ENCODE results near the gene HOXA11. TPM values are rescaled to one million over a fixed set of nuclear protein-coding genes. Genes with fewer than 3 reads are reported as not detected.

Gene HOXA11
- total and polyA plus RNA-seq, 2 of the 4 experiments (the other 2 are of a cell fraction): 0.05 TPM; not detected in 1

- H3K27ac ChIP-seq (ENCODE audit: insufficient read depth, low read length): no peak overlapping the region
- no peaks in the 10 kb centered on the region for H3K36me3 ChIP-seq (ENCODE audit: control insufficient read depth, insufficient read depth, low read length)
- H3K4me1 ChIP-seq (ENCODE audit: control insufficient read depth, insufficient read depth, low read length): no peaks in the 10 kb centered on the region
- intact Hi-C loops (cut with micrococcal nuclease) (no loop called here), dilution Hi-C loops (cut with HindIII; ENCODE audit: low sequenced_read_pairs, unreplicated experiment) (no loop called here), in situ Hi-C loops (cut with MboI; ENCODE audit: low sequenced_read_pairs) (no loop called here)
- no peak overlapping the region for H2AK9ac ChIP-seq (replicated peaks; ENCODE audit: low read depth, low read length, poor library complexity)
- no peaks in the 10 kb centered on the region for H3K9me1 ChIP-seq (ENCODE audit: insufficient read depth, low read length)
- no peak overlapping the region for H3K23ac ChIP-seq (ENCODE audit: low read depth, low read length)
- H4K5ac ChIP-seq (ENCODE audit: low read depth, low read length): no peak overlapping the region
- no CpG with 5 or more reads among the region's 8 CpGs for WGBS, 2 experiments (ENCODE audit: extremely low coverage in 2 of 2, insufficient read length in 1 of 2)
- no peak overlapping the region for H2AFZ ChIP-seq (replicated peaks; ENCODE audit: low read length, poor library complexity)
- TF ChIP-seq MXI1 (IDR thresholded peaks at IDR 0.05; ENCODE audit: borderline replicate concordance, low read depth, low read length): no peak
- no peak for TF ChIP-seq MAZ (IDR thresholded peaks at IDR 0.05; ENCODE audit: borderline replicate concordance, low read depth, low read length)
- TF ChIP-seq NFE2L2 (IDR thresholded peaks at IDR 0.05; ENCODE audit: low read depth, low read length): no peak
- TF ChIP-seq POLR2A (IDR thresholded peaks at IDR 0.05; ENCODE audit: low read depth, low read length): no peak
- TF ChIP-seq CEBPB (IDR thresholded peaks at IDR 0.05; ENCODE audit: low read depth, low read length): no peak
- no peak for TF ChIP-seq MAFK (IDR thresholded peaks at IDR 0.05; ENCODE audit: low read depth, low read length)
- TF ChIP-seq CTCF (conservative IDR thresholded peaks at IDR 0.05; ENCODE audit: low read depth, low read length): no peak
- TF ChIP-seq CHD1 (IDR thresholded peaks at IDR 0.05; ENCODE audit: low read depth, low read length): no peak
- no peak for TF ChIP-seq RFX5 (IDR thresholded peaks at IDR 0.05; ENCODE audit: low read depth, low read length)
- no peak for TF ChIP-seq SMC3 (IDR thresholded peaks at IDR 0.05; ENCODE audit: low read depth, low read length)
- TF ChIP-seq ELK1 (IDR thresholded peaks at IDR 0.05; ENCODE audit: borderline replicate concordance, low read depth, low read length): no peak
- no peak for TF ChIP-seq RCOR1 (IDR thresholded peaks at IDR 0.05; ENCODE audit: insufficient replicate concordance, low read length)
- no peak for TF ChIP-seq USF2 (IDR thresholded peaks at IDR 0.05; ENCODE audit: low read depth, low read length)
- no peak for TF ChIP-seq FOS (IDR thresholded peaks at IDR 0.05; ENCODE audit: low read depth, low read length)
- TF ChIP-seq RAD21 (IDR thresholded peaks at IDR 0.05; ENCODE audit: low read length): no peak
- no peak for TF ChIP-seq BHLHE40 (IDR thresholded peaks at IDR 0.05; ENCODE audit: low read depth, low read length)
- DNase-seq: no peak
- H3K4me3 ChIP-seq (ENCODE audit: insufficient read depth, low read depth, low read length): no peak overlapping the region
- BruUV-seq (replicated peaks): no TSS peak
- no peak overlapping the region for H2BK15ac ChIP-seq (ENCODE audit: low read depth, low read length)
- H3K56ac ChIP-seq (ENCODE audit: extremely low read depth, insufficient read depth, low read length): no peak overlapping the region
- H3K4ac ChIP-seq (ENCODE audit: low read depth, low read length): no peak overlapping the region
- H2BK20ac ChIP-seq (ENCODE audit: low read depth, low read length): no peak overlapping the region
- H4K20me1 ChIP-seq (ENCODE audit: insufficient read depth, low read length): peaks cover 19% of the 10 kb centered on the region; the same call in 1 of the 2 replicates
- peaks cover 95% of the 10 kb centered on the region for H3K27me3 ChIP-seq (ENCODE audit: control insufficient read depth, insufficient read depth, low read length)
- H2BK5ac ChIP-seq (ENCODE audit: low read depth, low read length, poor library complexity, severe bottlenecking): no peak overlapping the region
- no peak overlapping the region for H3K14ac ChIP-seq (replicated peaks; ENCODE audit: low read depth, low read length)
- H4K91ac ChIP-seq (ENCODE audit: insufficient read depth, low read depth, low read length): no peak overlapping the region
- no peak overlapping the region for H3K18ac ChIP-seq (ENCODE audit: low read depth, low read length)
- H2AK5ac ChIP-seq (ENCODE audit: low read depth, low read length): no peak overlapping the region
- ChIA-PET CTCF (no interaction called here), POLR2A (ENCODE audit: unreplicated experiment) (no interaction called here)
- H3K79me1 ChIP-seq (ENCODE audit: low read depth in 1 of 2, low read length in 2 of 2): no peaks in the 10 kb centered on the region
- peaks cover 22% of the 10 kb centered on the region for H3K9me3 ChIP-seq (ENCODE audit: control insufficient read depth, insufficient read depth, low read length)
- H4K8ac ChIP-seq (ENCODE audit: low read depth in 2 of 2, low read length in 2 of 2): no peak overlapping the region
- H2BK120ac ChIP-seq (ENCODE audit: low read depth, low read length): no peak overlapping the region
- ATAC-seq (ENCODE audit: low read depth): no peak
- no peak overlapping the region for H3K9ac ChIP-seq (ENCODE audit: low read depth, low read length)
- no peak overlapping the region for H3K4me2 ChIP-seq (ENCODE audit: low read depth, low read length)
These were observed 13.8 kb downstream of the HOXA11 start for GRCh38 chr7:27171325-27171636.

Measured in IMR-90 (cell line).